IMR-90 (cell line): ENCODE results near the gene NUB1. TPM values are rescaled to one million over a fixed set of nuclear protein-coding genes. Genes with fewer than 3 reads are reported as not detected.

Source experiments
- ATAC-seq: fragments of 200-7000 bp; cut with Tn5 transposase; 2 replicates; pipeline ENCODE4 v1.9.1; 2020; ENCODE audit warnings: low read depth, mild to moderate bottlenecking, moderate library complexity
- BruUV-seq: library from RNA; stranded (reverse); fragments of 400-500 nt; replicated peaks from 2 replicates; lab custom pipeline; 2021; lab: Mats Ljungman, UMichigan
- CTCF ChIA-PET: fragments of 300-600 bp; formaldehyde crosslinking; extraction: SDS; loops from one replicate; lab custom pipeline; 2021; ENCODE audit warnings: antibody characterized with exemption; lab: Yijun Ruan, JAX
- POLR2A ChIA-PET: fragments of 300-600 bp; sonication (Branson Sonifier 250); formaldehyde crosslinking; loops from one replicate; lab custom pipeline; 2022; ENCODE audit warnings: antibody characterized with exemption; ENCODE audit not compliant: unreplicated experiment; lab: Charles Lee
- DNase-seq: peaks from one replicate; pipeline ENCODE4 v3.0.0; 2013
- H2AFZ ChIP-seq: replicated peaks from 2 replicates; pipeline ENCODE3; 2013; ENCODE audit warnings: low read length, mild to moderate bottlenecking; ENCODE audit not compliant: poor library complexity
- H2AK5ac ChIP-seq: 2 replicates; pipeline ENCODE4 v1.6.1; 2013; ENCODE audit warnings: low read depth, low read length, inconsistent platforms
- H2AK9ac ChIP-seq: replicated peaks from 2 replicates; pipeline ENCODE3; 2013; ENCODE audit warnings: mild to moderate bottlenecking, low read depth, low read length, moderate library complexity; ENCODE audit not compliant: poor library complexity
- H2BK120ac ChIP-seq: 2 replicates; pipeline ENCODE4 v1.6.1; 2013; ENCODE audit warnings: low read depth, low read length, inconsistent platforms
- H2BK15ac ChIP-seq: 3 replicates; pipeline ENCODE4 v1.6.1; 2013; ENCODE audit warnings: low read depth, low read length, inconsistent platforms
- H2BK20ac ChIP-seq: 2 replicates; pipeline ENCODE4 v1.6.1; 2013; ENCODE audit warnings: low read depth, mild to moderate bottlenecking, inconsistent platforms, low read length, moderate library complexity
- H2BK5ac ChIP-seq: 2 replicates; pipeline ENCODE4 v1.6.1; 2013; ENCODE audit warnings: mild to moderate bottlenecking, low read depth, low read length, inconsistent platforms; ENCODE audit not compliant: poor library complexity, severe bottlenecking
- H3K14ac ChIP-seq: replicated peaks from 2 replicates; pipeline ENCODE4 v1.6.1; 2013; ENCODE audit warnings: low read depth, low read length, inconsistent platforms
- H3K18ac ChIP-seq: 2 replicates; pipeline ENCODE4 v1.6.1; 2013; ENCODE audit warnings: low read depth, low read length, control low read depth
- H3K23ac ChIP-seq: 2 replicates; pipeline ENCODE4 v1.6.1; 2013; ENCODE audit warnings: low read depth, low read length, inconsistent platforms
- H3K27ac ChIP-seq: 2 replicates; pipeline ENCODE4 v1.5.1; 2013; ENCODE audit warnings: mild to moderate bottlenecking, control low read depth, low read length; ENCODE audit not compliant: insufficient read depth
- H3K27me3 ChIP-seq: 2 replicates; pipeline ENCODE4 v1.6.1; 2013; ENCODE audit warnings: low read length; ENCODE audit not compliant: control insufficient read depth, insufficient read depth
- H3K36me3 ChIP-seq: 2 replicates; pipeline ENCODE4 v1.6.1; 2013; ENCODE audit warnings: low read length, mixed read lengths; ENCODE audit not compliant: control insufficient read depth, insufficient read depth
- H3K4ac ChIP-seq: 2 replicates; pipeline ENCODE4 v1.6.1; 2013; ENCODE audit warnings: low read depth, low read length, inconsistent platforms
- H3K4me1 ChIP-seq: 2 replicates; pipeline ENCODE4 v1.6.1; 2013; ENCODE audit warnings: low read length, mixed read lengths; ENCODE audit not compliant: control insufficient read depth, insufficient read depth
- H3K4me2 ChIP-seq: 2 replicates; pipeline ENCODE4 v1.6.1; 2013; ENCODE audit warnings: low read depth, mild to moderate bottlenecking, control low read depth, low read length, moderate library complexity
- H3K4me3 ChIP-seq: 2 replicates; pipeline ENCODE4 v1.5.1; 2013; ENCODE audit warnings: low read depth, mild to moderate bottlenecking, control low read depth, low read length, moderate library complexity; ENCODE audit not compliant: insufficient read depth
- H3K56ac ChIP-seq: 2 replicates; pipeline ENCODE4 v1.6.1; 2013; ENCODE audit warnings: low read length, inconsistent platforms; ENCODE audit not compliant: insufficient read depth; ENCODE audit errors: extremely low read depth
- H3K79me1 ChIP-seq, 2 experiments: 2 replicates each; pipeline ENCODE4 v1.6.1; 2013; ENCODE audit warnings: low read length in 2 of 2, inconsistent platforms in 1 of 2, low read depth in 1 of 2
- H3K9ac ChIP-seq: 2 replicates; pipeline ENCODE4 v1.6.1; 2013; ENCODE audit warnings: low read depth, low read length, control low read depth
- H3K9me1 ChIP-seq: 2 replicates; pipeline ENCODE4 v1.6.1; 2013; ENCODE audit warnings: low read length, inconsistent platforms; ENCODE audit not compliant: insufficient read depth
- H3K9me3 ChIP-seq: 2 replicates; pipeline ENCODE4 v1.6.1; 2013; ENCODE audit warnings: low read length; ENCODE audit not compliant: control insufficient read depth, insufficient read depth
- H4K20me1 ChIP-seq: 2 replicates; pipeline ENCODE4 v1.6.1; 2013; ENCODE audit warnings: low read length, inconsistent platforms; ENCODE audit not compliant: insufficient read depth
- H4K5ac ChIP-seq: 2 replicates; pipeline ENCODE4 v1.6.1; 2013; ENCODE audit warnings: mild to moderate bottlenecking, low read depth, low read length, control low read depth
- H4K8ac ChIP-seq, 2 experiments: 2 replicates each; pipeline ENCODE4 v1.6.1; 2013; ENCODE audit warnings: low read depth in 2 of 2, low read length in 2 of 2, control low read depth in 1 of 2, inconsistent platforms in 1 of 2
- H4K91ac ChIP-seq: 2 replicates; pipeline ENCODE4 v1.6.1; 2013; ENCODE audit warnings: low read depth, low read length, inconsistent platforms; ENCODE audit not compliant: insufficient read depth
- BHLHE40 ChIP-seq: fragments of 150-350 bp; IDR thresholded peaks from 2 replicates; pipeline ENCODE4 v1.6.1; 2016; ENCODE audit warnings: mild to moderate bottlenecking, low read depth, low read length
- CEBPB ChIP-seq: IDR thresholded peaks from 2 replicates; pipeline ENCODE4 v1.6.1; 2012; ENCODE audit warnings: low read depth, low read length, improper control_type of control experiment
- ELK1 ChIP-seq: fragments of 150-350 bp; IDR thresholded peaks from 2 replicates; pipeline ENCODE4 v1.6.1; 2016; ENCODE audit warnings: low read depth, mild to moderate bottlenecking, low read length, moderate library complexity, borderline replicate concordance
- MAFK ChIP-seq: IDR thresholded peaks from 2 replicates; pipeline ENCODE4 v1.6.1; 2012; ENCODE audit warnings: low read depth, low read length, improper control_type of control experiment
- MAZ ChIP-seq: IDR thresholded peaks from 2 replicates; pipeline ENCODE4 v1.6.1; 2012; ENCODE audit warnings: low read depth, mild to moderate bottlenecking, low read length, improper control_type of control experiment, moderate library complexity, borderline replicate concordance
- MXI1 ChIP-seq: IDR thresholded peaks from 2 replicates; pipeline ENCODE4 v1.6.1; 2012; ENCODE audit warnings: low read depth, mild to moderate bottlenecking, low read length, moderate library complexity, borderline replicate concordance
- RAD21 ChIP-seq: IDR thresholded peaks from 2 replicates; pipeline ENCODE4 v1.6.1; 2012; ENCODE audit warnings: low read length, improper control_type of control experiment
- WGBS, 2 experiments: methylation state at CpG; one replicate each; pipeline versions ENCODE4 v1.1.5 to v1.1.7; 2013; ENCODE audit warnings: missing lambda C conversion rate in 2 of 2; ENCODE audit not compliant: insufficient read length in 1 of 2; ENCODE audit errors: extremely low coverage in 2 of 2; 5-methylcytosine and 5-hydroxymethylcytosine counted together
- dilution Hi-C: fragments of 300-500 bp; cut with HindIII; formaldehyde crosslinking; loops from one replicate; pipeline ENCODE4 v1.14.3; 2018; ENCODE audit warnings: low sequenced_read_pairs; ENCODE audit not compliant: unreplicated experiment
- in situ Hi-C: fragments of 300-500 bp; cut with MboI; formaldehyde crosslinking; loops from 3 replicates; pipeline ENCODE4 v1.14.3; 2019; ENCODE audit warnings: low sequenced_read_pairs, inconsistent platforms, mixed read lengths
- intact Hi-C: fragments of 100-400 bp; cut with micrococcal nuclease; formaldehyde crosslinking; loops from 2 replicates; pipeline ENCODE4 v1.10.0; 2022
- polyA plus RNA-seq, 3 experiments: library from polyadenylated mRNA; depleted of rRNA; stranded (reverse); fragments of >200 nt; gene quantifications; 2 replicates each; pipeline ENCODE4 v1.2.3, GENCODE V29; 2012; ENCODE audit warnings: low replicate concordance in 1 of 3
- total RNA-seq: library from RNA; depleted of rRNA; stranded (reverse); fragments of >200 nt; gene quantifications from 2 replicates; pipeline ENCODE4 v1.2.3, GENCODE V29; 2012

NUB1 gene
- total and polyA plus RNA-seq, 2 of the 4 experiments (the other 2 are of a cell fraction), result 20.1 to 29.7 TPM

- Histone ChIP-seq H2AK5ac (no peak overlapping the region), H2BK120ac (no peak overlapping the region), H4K91ac (no peak overlapping the region), H3K27ac (no peak overlapping the region), H2BK20ac (no peak overlapping the region), H4K5ac (no peak overlapping the region), H2AK9ac (no peak overlapping the region), H3K9me3 (no peaks in the 10 kb centered on the region), H2AFZ (no peak overlapping the region), H2BK5ac (no peak overlapping the region), H3K4me2 (no peak overlapping the region), H3K4me1 (peaks cover 5% of the 10 kb centered on the region; the same call in 1 of the 2 replicates), H3K56ac (no peak overlapping the region), H3K27me3 (peaks cover 43% of the 10 kb centered on the region), H3K4ac (no peak overlapping the region), H4K8ac (no peak overlapping the region), H3K9ac (no peak overlapping the region), H3K14ac (no peak overlapping the region), H3K36me3 (no peaks in the 10 kb centered on the region), H3K18ac (no peak overlapping the region), H3K23ac (no peak overlapping the region), H3K4me3 (no peak overlapping the region), H2BK15ac (no peak overlapping the region), H4K20me1 (no peaks in the 10 kb centered on the region), H3K9me1 (0 out of 2 replicates have a peak, but pooled peaks cover 3% of the 10 kb centered on the region), H3K79me1 (no peaks in the 10 kb centered on the region)
- dilution Hi-C loops, result no loop called here
- TF ChIP-seq RAD21, result no peak
- no peak for TF ChIP-seq ELK1
- no peak for TF ChIP-seq CEBPB
- no peak for TF ChIP-seq BHLHE40
- TF ChIP-seq MAFK, result no peak
- no peak for TF ChIP-seq MXI1
- TF ChIP-seq MAZ, result no peak
- intact Hi-C loops, result no loop called here
- 89% methylated on average over 12 of the region's 24 CpGs; no CpG with 5 or more reads in 1 of the 2 experiments for WGBS, 2 experiments
- POLR2A ChIA-PET, result no interaction called here
- DNase-seq (no peak), ATAC-seq (no peak)
- in situ Hi-C loops, result no loop called here
- BruUV-seq, result no TSS peak
- CTCF ChIA-PET, result no interaction called here
These were observed 64.7 kb downstream of the NUB1 start for GRCh38 chr7:151406051-151406875.
